ENCODE measurements around the gene GTF2IRD1. TPM values are rescaled to one million over a fixed set of nuclear protein-coding genes. Genes with fewer than 3 reads are reported as not detected.

The GTF2IRD1 gene
- total and polyA plus RNA-seq, 9 of the 15 experiments (the other 6 are each of a cell fraction or from before 2014, with no cell fraction given), result 9.1 to 30.2 (median 14.0) TPM

DNA sequence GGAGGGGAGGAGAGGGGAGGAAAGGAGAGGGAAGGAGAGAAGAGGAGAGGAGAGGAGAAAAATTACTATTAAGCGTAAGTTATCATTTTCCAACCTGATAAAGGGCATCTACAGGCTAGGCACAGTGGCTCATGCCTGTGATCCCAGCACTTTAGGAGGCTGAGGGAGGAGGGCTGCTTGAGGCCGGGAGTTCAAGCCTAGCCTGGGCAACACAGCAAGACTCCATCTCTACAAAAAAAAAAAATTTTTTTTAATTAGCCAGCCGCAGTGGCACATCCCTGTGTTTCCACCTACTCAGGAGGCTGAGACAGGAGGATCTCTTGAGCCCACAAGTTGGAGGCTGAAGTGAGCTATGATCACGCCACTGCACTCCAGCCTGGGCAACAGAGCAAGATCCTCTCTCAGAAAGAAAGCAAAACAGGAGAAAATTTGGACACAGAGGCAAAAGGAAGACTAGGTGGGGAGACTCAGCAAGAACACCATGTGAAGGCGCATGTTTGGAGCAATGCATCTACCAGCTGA, 168.6 kb downstream of the GTF2IRD1 start:
- H3K36me3 ChIP-seq (ENCODE audit: control insufficient read depth, insufficient read depth, low read length), result no peaks in the 10 kb centered on the region
- H3K79me2 ChIP-seq (ENCODE audit: control insufficient read depth, insufficient read depth, low read length), result no peaks in the 10 kb centered on the region
- H3K4me1 ChIP-seq (replicated peaks in 1 of 2; ENCODE audit: control insufficient read depth in 2 of 2, insufficient read depth in 2 of 2, low read length in 2 of 2), result peaks cover 5 to 7% of the 10 kb centered on the region in 2 experiments
- H3K9ac ChIP-seq (ENCODE audit: insufficient read depth in 1 of 2, low read depth in 2 of 2, low read length in 2 of 2), result no peak overlapping the region
- no peak overlapping the region for H3K27ac ChIP-seq (ENCODE audit: extremely low read depth, low read depth, low read length)
- BruUV-seq (replicated peaks), result no TSS peak
- FAIRE-seq (no peak), ATAC-seq (no peak), DNase-seq (ENCODE audit: extremely low read depth in 1 of 4, low spot score in 3 of 4) (no peak)
- WGBS (ENCODE audit: insufficient coverage, low coverage, missing lambda C conversion rate), result 32% methylated on average over 5 of the region's 5 CpGs
- no peak overlapping the region for H2AFZ ChIP-seq (ENCODE audit: low read depth, low read length)
- intact Hi-C loops (cut with micrococcal nuclease), result no loop called here
- H3K4me3 ChIP-seq, result no peak overlapping the region
- peaks cover 0 to 6% of the 10 kb centered on the region in 2 experiments; a peak in 1 of 5 replicates for H3K27me3 ChIP-seq (ENCODE audit: control insufficient read depth in 2 of 2, insufficient read depth in 2 of 2, low read length in 2 of 2)
- CTCF ChIA-PET (ENCODE audit: low intra/inter-chr PET ratio), result no interaction called here
- no peaks in the 10 kb centered on the region for H4K20me1 ChIP-seq (replicated peaks; ENCODE audit: control insufficient read depth, insufficient read depth, low read length)
- no peak overlapping the region for H3K4me2 ChIP-seq (ENCODE audit: insufficient read depth, low read length)
- H3K9me3 ChIP-seq (replicated peaks; ENCODE audit: control insufficient read depth, insufficient read depth, low read depth, low read length), result no peaks in the 10 kb centered on the region
- POLR2A ChIA-PET, result no interaction called here
- no peaks in the 10 kb centered on the region for H3K9me1 ChIP-seq (ENCODE audit: control insufficient read depth, insufficient read depth, low read length)
- in situ Hi-C loops (cut with MboI), result no loop called here
- TF ChIP-seq RBM34 (IDR thresholded peaks at IDR 0.05; ENCODE audit: borderline replicate concordance, insufficient read depth, low read length) (no peak), LCOR (CRISPR knock-in tag; IDR thresholded peaks at IDR 0.05) (no peak), BRF1 (IDR thresholded peaks at IDR 0.05; ENCODE audit: borderline replicate concordance, extremely low read depth, insufficient read length) (no peak), ARID1B (IDR thresholded peaks at IDR 0.05) (no peak), NKRF (IDR thresholded peaks at IDR 0.05; ENCODE audit: borderline replicate concordance) (no peak), NEUROD1 (IDR thresholded peaks at IDR 0.05; ENCODE audit: borderline replicate concordance, low read depth, low read length, partially characterized antibody) (no peak), BCOR (IDR thresholded peaks at IDR 0.05) (0 out of 2 replicates have a peak, but pooled peaks have one; percentile 40), RBM25 (IDR thresholded peaks at IDR 0.05; ENCODE audit: low read depth, low read length, severe bottlenecking) (peak; percentile 40)
- TF ChIP-seq, protein P1, sequence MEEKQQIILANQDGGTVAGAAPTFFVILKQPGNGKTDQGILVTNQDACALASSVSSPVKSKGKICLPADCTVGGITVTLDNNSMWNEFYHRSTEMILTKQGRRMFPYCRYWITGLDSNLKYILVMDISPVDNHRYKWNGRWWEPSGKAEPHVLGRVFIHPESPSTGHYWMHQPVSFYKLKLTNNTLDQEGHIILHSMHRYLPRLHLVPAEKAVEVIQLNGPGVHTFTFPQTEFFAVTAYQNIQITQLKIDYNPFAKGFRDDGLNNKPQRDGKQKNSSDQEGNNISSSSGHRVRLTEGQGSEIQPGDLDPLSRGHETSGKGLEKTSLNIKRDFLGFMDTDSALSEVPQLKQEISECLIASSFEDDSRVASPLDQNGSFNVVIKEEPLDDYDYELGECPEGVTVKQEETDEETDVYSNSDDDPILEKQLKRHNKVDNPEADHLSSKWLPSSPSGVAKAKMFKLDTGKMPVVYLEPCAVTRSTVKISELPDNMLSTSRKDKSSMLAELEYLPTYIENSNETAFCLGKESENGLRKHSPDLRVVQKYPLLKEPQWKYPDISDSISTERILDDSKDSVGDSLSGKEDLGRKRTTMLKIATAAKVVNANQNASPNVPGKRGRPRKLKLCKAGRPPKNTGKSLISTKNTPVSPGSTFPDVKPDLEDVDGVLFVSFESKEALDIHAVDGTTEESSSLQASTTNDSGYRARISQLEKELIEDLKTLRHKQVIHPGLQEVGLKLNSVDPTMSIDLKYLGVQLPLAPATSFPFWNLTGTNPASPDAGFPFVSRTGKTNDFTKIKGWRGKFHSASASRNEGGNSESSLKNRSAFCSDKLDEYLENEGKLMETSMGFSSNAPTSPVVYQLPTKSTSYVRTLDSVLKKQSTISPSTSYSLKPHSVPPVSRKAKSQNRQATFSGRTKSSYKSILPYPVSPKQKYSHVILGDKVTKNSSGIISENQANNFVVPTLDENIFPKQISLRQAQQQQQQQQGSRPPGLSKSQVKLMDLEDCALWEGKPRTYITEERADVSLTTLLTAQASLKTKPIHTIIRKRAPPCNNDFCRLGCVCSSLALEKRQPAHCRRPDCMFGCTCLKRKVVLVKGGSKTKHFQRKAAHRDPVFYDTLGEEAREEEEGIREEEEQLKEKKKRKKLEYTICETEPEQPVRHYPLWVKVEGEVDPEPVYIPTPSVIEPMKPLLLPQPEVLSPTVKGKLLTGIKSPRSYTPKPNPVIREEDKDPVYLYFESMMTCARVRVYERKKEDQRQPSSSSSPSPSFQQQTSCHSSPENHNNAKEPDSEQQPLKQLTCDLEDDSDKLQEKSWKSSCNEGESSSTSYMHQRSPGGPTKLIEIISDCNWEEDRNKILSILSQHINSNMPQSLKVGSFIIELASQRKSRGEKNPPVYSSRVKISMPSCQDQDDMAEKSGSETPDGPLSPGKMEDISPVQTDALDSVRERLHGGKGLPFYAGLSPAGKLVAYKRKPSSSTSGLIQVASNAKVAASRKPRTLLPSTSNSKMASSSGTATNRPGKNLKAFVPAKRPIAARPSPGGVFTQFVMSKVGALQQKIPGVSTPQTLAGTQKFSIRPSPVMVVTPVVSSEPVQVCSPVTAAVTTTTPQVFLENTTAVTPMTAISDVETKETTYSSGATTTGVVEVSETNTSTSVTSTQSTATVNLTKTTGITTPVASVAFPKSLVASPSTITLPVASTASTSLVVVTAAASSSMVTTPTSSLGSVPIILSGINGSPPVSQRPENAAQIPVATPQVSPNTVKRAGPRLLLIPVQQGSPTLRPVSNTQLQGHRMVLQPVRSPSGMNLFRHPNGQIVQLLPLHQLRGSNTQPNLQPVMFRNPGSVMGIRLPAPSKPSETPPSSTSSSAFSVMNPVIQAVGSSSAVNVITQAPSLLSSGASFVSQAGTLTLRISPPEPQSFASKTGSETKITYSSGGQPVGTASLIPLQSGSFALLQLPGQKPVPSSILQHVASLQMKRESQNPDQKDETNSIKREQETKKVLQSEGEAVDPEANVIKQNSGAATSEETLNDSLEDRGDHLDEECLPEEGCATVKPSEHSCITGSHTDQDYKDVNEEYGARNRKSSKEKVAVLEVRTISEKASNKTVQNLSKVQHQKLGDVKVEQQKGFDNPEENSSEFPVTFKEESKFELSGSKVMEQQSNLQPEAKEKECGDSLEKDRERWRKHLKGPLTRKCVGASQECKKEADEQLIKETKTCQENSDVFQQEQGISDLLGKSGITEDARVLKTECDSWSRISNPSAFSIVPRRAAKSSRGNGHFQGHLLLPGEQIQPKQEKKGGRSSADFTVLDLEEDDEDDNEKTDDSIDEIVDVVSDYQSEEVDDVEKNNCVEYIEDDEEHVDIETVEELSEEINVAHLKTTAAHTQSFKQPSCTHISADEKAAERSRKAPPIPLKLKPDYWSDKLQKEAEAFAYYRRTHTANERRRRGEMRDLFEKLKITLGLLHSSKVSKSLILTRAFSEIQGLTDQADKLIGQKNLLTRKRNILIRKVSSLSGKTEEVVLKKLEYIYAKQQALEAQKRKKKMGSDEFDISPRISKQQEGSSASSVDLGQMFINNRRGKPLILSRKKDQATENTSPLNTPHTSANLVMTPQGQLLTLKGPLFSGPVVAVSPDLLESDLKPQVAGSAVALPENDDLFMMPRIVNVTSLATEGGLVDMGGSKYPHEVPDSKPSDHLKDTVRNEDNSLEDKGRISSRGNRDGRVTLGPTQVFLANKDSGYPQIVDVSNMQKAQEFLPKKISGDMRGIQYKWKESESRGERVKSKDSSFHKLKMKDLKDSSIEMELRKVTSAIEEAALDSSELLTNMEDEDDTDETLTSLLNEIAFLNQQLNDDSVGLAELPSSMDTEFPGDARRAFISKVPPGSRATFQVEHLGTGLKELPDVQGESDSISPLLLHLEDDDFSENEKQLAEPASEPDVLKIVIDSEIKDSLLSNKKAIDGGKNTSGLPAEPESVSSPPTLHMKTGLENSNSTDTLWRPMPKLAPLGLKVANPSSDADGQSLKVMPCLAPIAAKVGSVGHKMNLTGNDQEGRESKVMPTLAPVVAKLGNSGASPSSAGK (IDR thresholded peaks at IDR 0.05), result no peak
